Testis (tissue), 3 donors: ENCODE results near the gene PTPRN2. TPM values are rescaled to one million over a fixed set of nuclear protein-coding genes. Genes with fewer than 3 reads are reported as not detected.
A peak's percentile ranks its signal among the peaks of the same experiment; 100 is the strongest.

Source experiments
- DNase-seq: peaks from one replicate; pipeline ENCODE4 v3.0.0-alpha.2; 2019
- H3K27ac ChIP-seq, 2 donors: fragments of 200-600 bp; sonication (generic); one replicate each; pipeline ENCODE4 v1.5.1; 2019
- H3K27me3 ChIP-seq: fragments of 200-600 bp; sonication (generic); one replicate; pipeline ENCODE4 v1.5.1; 2019
- H3K36me3 ChIP-seq: fragments of 200-600 bp; sonication (generic); one replicate; pipeline ENCODE4 v1.5.1; 2017; ENCODE audit warnings: low read depth; ENCODE audit errors: missing control alignments
- H3K4me1 ChIP-seq: fragments of 200-600 bp; sonication (generic); one replicate; pipeline ENCODE4 v1.5.1; 2019
- H3K4me3 ChIP-seq, 2 donors: fragments of 200-600 bp; sonication (generic); one replicate each; pipeline ENCODE4 v1.5.1; 2017 to 2019
- H3K9me3 ChIP-seq: fragments of 200-600 bp; sonication (generic); one replicate; pipeline ENCODE4 v1.5.1; 2017
- POLR2A ChIP-seq: fragments of 450-650 bp; IDR thresholded peaks from one replicate; pipeline ENCODE4 v1.6.1; 2017; ENCODE audit warnings: antibody characterized with exemption, mild to moderate bottlenecking, moderate library complexity
- WGBS, 2 donors: methylation state at CpG; one replicate each; pipeline ENCODE4 v1.1.5; 2018; 5-methylcytosine and 5-hydroxymethylcytosine counted together
- intact Hi-C: fragments of 100-400 bp; cut with DNase I; formaldehyde crosslinking; loops from one replicate; pipeline ENCODE4 v1.15.1; 2023; ENCODE audit warnings: low total_unique reads
- polyA plus RNA-seq: library from polyadenylated mRNA; stranded (reverse); fragments of 350-450 nt; fragmentation: Illumina TruSeq; extraction: RNeasy Lipid Tissue Mini Kit (QIAGEN cat#74804); gene quantifications from one replicate; pipeline ENCODE4 v1.2.3, GENCODE V29; 2014; ENCODE audit warnings: low read depth, low replicate concordance; ENCODE audit not compliant: insufficient read depth
- total RNA-seq, 2 donors: library from RNA; depleted of rRNA; stranded (reverse); fragments of >200 nt; gene quantifications; one replicate each; pipeline ENCODE4 v1.2.3, GENCODE V29; 2016
- TF ChIP-seq, protein P1 (sequence below), 3 experiments: fragments of 450-650 bp in 2 of 3; fragments of 200-600 bp in 1 of 3; sonication (generic) in 1 of 3; IDR thresholded peaks; one replicate each; pipeline ENCODE4 v1.5.1; 2016 to 2019; ENCODE audit warnings: antibody characterized with exemption in 3 of 3, mild to moderate bottlenecking in 2 of 3, moderate library complexity in 1 of 3

The PTPRN2 gene
- total and polyA plus RNA-seq, 3 donors from 2014 or later, result 9.3 to 10.8 (median 9.8) TPM

DNA sequence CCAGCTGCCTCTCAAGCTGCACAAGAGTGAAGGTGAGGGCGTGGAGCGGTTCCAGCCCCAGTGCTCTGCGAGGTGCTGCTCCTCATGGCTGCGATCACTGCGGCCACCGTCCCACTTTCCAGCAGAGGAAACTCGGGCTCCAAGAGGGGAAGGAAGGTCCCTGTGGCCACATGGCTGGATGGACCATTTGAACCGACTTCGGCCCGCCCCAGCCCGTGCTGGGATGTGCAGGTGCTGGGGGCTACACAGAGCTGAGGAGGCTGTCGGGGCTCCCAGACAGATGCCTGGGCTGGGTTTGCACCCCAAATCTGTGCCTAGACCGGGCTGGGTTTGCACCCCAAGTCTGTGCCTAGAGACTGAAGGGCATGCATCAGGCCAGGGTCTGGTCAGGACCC, 1064.3 kb downstream of the PTPRN2 start:
- H3K27me3 ChIP-seq, result no peaks in the 10 kb centered on the region
- intact Hi-C loops, result no loop called here

GRCh38 chr7:157522954-157523353, 1064.7 kb downstream of the PTPRN2 start:
- no peak for TF ChIP-seq POLR2A
- TF ChIP-seq, protein P1, sequence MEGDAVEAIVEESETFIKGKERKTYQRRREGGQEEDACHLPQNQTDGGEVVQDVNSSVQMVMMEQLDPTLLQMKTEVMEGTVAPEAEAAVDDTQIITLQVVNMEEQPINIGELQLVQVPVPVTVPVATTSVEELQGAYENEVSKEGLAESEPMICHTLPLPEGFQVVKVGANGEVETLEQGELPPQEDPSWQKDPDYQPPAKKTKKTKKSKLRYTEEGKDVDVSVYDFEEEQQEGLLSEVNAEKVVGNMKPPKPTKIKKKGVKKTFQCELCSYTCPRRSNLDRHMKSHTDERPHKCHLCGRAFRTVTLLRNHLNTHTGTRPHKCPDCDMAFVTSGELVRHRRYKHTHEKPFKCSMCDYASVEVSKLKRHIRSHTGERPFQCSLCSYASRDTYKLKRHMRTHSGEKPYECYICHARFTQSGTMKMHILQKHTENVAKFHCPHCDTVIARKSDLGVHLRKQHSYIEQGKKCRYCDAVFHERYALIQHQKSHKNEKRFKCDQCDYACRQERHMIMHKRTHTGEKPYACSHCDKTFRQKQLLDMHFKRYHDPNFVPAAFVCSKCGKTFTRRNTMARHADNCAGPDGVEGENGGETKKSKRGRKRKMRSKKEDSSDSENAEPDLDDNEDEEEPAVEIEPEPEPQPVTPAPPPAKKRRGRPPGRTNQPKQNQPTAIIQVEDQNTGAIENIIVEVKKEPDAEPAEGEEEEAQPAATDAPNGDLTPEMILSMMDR (IDR thresholded peaks at IDR 0.05), result no peak
- no peak overlapping the region for H3K27ac ChIP-seq
- H3K4me3 ChIP-seq, result no peak overlapping the region
- no peaks in the 10 kb centered on the region for H3K27me3 ChIP-seq
- intact Hi-C loops, result no loop called here
- no peaks in the 10 kb centered on the region for H3K4me1 ChIP-seq
- no peaks in the 10 kb centered on the region for H3K9me3 ChIP-seq
- DNase-seq, result no peak
- H3K36me3 ChIP-seq, result no peaks in the 10 kb centered on the region
- WGBS, 2 donors, result 49 to 72% methylated on average over 6 to 9 of the region's 9 CpGs

More for the DNA sequence above, 1064.3 kb downstream of the PTPRN2 start:
- TF ChIP-seq, protein P1 (IDR thresholded peaks at IDR 0.05), result no peak
- TF ChIP-seq POLR2A, result no peak
- 88 to 90% methylated on average over 2 to 13 of the region's 13 CpGs for WGBS, 2 donors
- no peaks in the 10 kb centered on the region for H3K4me1 ChIP-seq
- no peak overlapping the region for H3K27ac ChIP-seq
- no peaks in the 10 kb centered on the region for H3K36me3 ChIP-seq
- H3K4me3 ChIP-seq, result no peak overlapping the region
- H3K9me3 ChIP-seq, result no peaks in the 10 kb centered on the region
- no peak for DNase-seq

- no peak overlapping the region for H3K4me3 ChIP-seq
- peak; percentile 11 for DNase-seq
- H3K36me3 ChIP-seq, result no peaks in the 10 kb centered on the region
- no peaks in the 10 kb centered on the region for H3K9me3 ChIP-seq
- TF ChIP-seq POLR2A, result no peak
- TF ChIP-seq, protein P1 (IDR thresholded peaks at IDR 0.05), result no peak
- H3K4me1 ChIP-seq, result no peaks in the 10 kb centered on the region
- intact Hi-C loops, result no loop called here
- 85 to 92% methylated on average over 13 to 18 of the region's 18 CpGs for WGBS, 2 donors
- no peaks in the 10 kb centered on the region for H3K27me3 ChIP-seq
- H3K27ac ChIP-seq, result no peak overlapping the region
These were observed 1065.4 kb downstream of the PTPRN2 start for GRCh38 chr7:157522189-157522588.

DNA sequence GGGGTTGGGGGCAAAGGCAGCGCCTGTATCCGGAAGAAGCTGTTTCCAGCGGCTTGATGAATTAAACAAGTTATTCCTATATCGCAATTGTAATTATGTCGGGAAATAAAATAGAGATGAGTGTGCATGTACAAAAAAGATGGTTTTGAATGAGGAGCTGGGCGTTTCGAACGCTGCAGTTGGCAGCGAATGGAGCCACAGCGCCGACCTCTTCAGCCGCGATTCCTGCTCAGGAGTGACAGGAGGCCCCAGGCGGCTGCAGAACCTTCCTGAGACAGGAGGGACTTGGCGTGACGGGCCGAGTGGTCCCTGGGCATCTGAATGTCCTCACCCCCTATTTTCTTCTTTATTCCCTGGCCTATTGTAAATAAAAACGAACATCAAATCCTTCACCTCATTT, 1065.9 kb downstream of the PTPRN2 start:
- Histone ChIP-seq H3K27ac (no peak overlapping the region), H3K4me1 (no peaks in the 10 kb centered on the region), H3K4me3 (no peak overlapping the region), H3K9me3 (no peaks in the 10 kb centered on the region), H3K36me3 (no peaks in the 10 kb centered on the region), H3K27me3 (no peaks in the 10 kb centered on the region)
- DNase-seq, result no peak
- TF ChIP-seq, protein P1 (IDR thresholded peaks at IDR 0.05), result no peak
- no peak for TF ChIP-seq POLR2A
- intact Hi-C loops, result no loop called here
- 84 to 91% methylated on average over 18 of the region's 18 CpGs for WGBS, 2 donors

DNA sequence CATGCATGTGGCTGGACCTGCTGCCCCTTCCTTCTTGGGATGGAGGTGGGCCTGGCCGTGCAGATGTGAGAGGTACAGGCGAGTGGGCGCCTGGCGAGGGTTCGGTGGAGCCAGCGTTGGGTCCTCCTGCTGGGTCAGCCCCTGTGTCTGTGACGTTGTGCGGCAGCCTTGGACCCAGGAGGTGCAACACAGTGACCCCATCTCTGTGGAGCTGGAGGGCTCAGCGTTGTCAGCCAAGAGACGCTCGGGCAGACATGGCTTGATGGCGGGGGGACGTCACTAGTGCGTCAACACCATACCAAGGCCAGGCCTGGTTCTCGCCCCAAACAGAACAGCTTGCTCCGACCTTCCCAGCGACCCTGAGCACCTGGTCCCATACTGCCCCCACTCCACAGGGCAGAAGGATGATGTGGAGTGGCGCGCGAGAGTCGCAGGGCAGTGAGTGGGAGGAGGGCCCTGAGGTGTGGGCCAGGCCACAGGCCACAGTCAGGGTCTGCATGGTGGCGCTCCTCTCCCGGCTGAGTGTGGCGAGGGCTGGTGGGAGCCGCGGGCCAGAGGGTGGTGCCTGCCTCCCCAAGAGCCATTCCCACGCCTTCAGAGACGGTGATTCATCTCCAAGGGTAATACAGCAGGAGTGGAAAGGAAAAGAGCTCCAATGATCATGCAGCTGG, 1066.4 kb downstream of the PTPRN2 start:
- Histone ChIP-seq H3K9me3 (no peaks in the 10 kb centered on the region), H3K27ac (no peak overlapping the region), H3K4me1 (no peaks in the 10 kb centered on the region), H3K36me3 (no peaks in the 10 kb centered on the region), H3K4me3 (no peak overlapping the region), H3K27me3 (no peaks in the 10 kb centered on the region)
- intact Hi-C loops, result no loop called here
- TF ChIP-seq, protein P1 (IDR thresholded peaks at IDR 0.05), result no peak
- no peak for TF ChIP-seq POLR2A
- WGBS, 2 donors, result 89 to 96% methylated on average over 13 to 28 of the region's 28 CpGs
- peak; percentile 8 for DNase-seq
